GM21526 (cell line): ENCODE measurements around the gene DNER.

ENCODE experiments used
- ATAC-seq: cut with Tn5 transposase; IDR thresholded peaks from one replicate; pipeline ENCODE4 v1.9.1; 2021; ENCODE audit warnings: moderate library complexity; ENCODE audit not compliant: unreplicated experiment, low FRiP score

DNER gene

DNA sequence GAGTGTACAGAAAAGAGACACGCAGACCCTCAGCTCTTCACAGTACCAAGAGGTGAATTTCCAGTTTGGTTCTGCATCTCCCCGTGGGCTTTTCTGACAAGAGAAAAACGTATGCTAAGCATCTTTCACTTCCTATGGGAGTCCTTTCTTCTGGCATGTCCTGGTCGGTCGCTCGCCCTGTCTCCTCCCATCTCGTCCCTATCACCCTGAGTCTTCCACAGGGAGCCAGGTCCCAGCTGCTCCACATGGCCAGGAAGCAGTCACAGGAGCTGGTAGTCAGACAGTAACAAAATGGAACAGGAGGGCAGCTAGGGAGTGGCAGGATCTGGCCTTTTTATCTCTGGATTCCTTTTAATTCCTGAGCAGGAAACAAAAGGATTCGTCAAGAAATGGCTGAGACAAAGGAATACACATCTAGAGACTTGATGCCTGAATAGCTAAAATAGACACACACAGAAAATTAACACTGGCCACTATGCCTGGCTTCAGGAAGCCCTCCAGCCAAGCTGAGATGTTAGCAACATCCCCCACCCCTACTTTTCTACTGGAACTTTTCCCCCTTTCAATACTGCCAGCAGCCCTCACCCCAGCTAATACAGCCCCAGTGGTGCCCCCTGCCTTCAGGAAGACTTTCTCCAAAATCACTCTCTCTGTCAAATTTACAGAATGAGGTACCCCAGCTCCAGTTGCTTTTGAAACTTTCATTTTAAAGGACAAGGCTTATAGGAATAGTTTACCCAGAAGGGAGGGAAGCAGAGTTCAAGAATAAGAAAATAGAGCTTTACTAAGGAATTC, 136.1 kb downstream of the DNER start:
- ATAC-seq = no peak

DNA sequence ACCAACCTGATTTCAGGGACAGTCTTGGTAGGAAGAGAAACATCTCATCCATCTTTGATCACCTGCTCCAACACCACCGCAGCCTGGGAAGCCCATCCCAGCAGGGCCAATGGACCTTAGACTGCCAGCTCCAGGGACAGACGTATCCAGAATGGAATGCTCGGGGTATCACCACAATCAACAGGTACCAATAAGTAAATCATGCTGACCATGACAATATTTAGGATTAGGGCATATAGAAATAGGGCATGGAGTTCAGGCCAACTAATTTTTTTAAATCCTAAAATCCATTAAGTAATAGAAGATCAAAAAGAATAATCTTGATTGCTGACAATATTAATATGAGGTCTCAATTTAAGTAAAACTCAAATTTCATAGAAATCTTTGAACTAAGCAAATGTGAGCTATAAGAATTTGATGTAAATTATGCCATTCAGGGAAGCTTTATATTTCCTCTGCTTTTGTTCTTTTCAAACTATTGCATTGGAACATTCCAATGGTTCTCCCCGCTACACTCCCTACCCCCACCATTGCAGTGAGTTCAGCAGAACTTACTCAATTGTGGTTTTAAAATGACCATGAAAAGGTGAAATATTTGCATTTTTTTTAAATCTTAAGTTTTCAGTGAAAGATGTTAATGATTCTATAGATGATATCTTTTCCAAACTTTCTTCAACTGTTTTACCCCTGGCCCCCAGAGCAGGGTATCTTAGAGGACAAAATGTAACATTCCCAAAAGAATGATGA, 138.6 kb downstream of the DNER start:
- ATAC-seq = no peak

DNA sequence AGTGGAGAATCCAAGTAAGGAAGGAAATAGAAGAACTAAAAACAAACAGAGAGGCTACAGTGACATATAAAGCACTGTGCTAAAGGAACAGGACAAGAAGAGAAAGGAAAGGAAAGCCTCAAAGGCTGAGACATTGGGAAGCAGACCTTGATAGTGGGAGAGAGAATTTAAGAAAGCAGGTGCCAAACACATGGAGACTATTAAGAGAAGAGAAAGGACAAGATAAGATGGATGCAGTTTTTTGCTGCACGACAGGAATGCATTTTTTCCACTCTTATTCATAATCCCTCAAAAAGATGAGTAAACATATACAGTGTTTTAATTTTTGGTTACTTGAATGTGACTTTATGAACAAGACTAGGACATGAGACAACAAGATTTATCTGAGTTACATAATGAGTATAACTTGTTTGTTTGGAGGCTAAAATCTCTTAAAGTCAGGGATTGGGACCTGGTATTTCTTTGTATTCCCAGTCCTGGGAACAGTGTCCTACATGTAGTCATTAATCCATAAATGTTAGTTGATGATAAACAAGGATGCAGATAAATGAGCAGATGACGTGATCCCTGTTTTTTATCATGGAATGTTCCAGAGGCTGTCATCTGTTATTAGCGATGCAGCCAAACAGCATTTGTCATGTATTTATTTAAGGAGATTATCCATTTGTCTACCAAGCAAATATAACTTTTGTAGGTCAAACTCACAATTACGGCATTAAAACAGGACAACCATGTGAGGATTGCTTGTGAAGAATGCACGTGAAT, 141.7 kb downstream of the DNER start:
- ATAC-seq = no peak

DNA sequence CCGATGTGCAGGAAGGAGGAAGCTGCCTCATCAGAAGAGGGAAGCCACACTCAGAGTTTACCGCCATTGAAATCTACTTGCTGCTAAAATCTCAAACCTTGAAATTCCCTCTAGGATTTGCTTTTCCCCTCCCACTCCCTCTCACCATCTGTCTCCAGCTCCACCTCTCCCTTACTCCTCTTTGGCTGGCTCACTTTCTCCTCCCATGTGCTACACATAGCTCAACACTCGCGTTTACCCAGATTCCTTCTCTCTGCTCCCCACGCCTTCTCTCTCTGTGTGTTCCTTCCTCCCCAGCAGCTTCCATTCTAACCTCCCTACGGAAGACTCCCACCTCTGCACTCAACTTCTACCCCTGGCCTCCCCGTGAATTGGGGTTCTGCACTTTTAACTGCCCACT, 143.1 kb downstream of the DNER start:
- no peak for ATAC-seq

DNA sequence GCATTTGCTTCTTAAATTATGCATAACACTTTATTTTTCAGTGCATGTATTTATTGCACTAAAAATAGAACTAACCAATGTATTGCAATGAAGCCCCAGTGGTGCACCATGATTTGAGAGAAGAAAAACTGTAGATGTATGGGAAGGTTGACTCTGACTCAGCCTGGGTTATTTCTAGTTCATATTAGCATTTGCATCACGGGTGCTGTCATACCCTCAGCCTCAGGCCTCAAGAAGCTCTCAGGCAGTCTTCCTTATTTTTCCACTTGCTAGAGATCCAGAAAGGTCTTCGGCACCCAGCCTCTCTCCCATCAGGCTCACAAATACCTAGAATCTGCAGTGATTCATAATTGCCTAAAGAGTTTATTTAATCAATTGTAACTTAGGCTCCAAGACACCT, 148.0 kb downstream of the DNER start:
- no peak for ATAC-seq

DNA sequence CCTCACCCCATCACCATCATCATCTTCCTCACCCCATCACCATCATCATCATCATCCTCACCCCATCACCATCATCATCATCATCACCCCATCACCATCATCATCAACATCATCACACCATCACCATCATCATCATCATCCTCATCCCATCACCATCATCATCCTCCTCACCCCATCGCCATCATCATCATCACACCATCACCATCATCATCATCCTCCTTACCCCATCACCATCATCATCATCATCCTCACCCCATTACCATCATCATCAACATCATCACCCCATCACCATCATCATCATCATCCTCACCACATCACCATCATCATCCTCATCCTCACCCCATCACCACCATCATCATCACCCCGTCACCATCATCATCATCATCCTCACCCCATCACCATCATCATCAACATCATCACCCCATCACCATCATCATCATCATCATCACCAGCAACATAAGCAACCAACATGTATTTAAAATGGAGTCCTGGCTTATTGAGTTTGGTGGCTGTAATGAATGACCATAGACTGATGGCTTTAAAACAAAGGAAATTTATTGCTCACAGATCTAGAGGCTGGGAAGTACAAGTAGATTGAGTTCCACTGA, 150.0 kb downstream of the DNER start:
- ATAC-seq = no peak

DNA sequence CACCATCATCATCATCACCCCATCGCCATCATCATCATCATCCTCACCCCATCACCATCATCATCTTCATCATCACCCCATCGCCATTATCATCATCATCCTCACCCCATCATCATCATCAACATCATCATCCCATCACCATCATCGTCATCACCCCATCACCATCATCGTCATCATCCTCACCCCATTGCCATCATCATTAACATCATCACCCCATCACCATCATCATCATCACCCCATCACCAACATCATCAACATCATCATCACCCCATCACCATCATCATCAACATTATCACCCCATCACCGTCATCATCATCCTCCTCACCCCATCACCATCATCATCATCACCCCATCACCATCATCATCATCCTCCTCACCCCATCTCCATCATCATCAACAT, 151.0 kb downstream of the DNER start:
- no peak for ATAC-seq

DNA sequence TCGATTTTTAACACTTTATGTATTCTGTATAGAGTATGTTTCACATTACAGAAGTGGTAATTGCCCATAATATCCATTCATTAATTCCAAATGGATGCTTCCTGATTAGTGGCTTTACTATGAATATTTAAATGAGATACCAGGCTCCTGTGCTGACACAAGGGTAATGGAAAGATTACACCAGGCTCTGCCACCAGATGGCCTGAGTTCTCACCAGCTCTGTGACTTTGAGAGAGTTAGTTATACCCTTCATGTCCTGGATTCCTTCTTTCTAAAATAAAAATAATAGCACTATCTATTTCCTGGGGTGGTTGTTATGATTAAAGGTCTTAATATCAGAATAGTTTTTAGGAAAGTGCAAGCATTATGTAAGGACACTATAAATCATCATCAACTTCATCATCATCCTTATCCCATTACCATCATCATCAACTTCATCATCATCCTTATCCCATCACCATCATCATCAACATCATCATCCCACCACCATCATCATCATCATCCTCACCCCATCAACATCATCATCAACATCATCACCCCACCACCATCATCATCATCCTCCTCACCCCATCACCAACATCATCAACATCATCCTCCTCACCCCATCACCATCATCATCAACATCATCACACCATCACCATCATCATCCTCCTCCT, 151.8 kb downstream of the DNER start:
- ATAC-seq = no peak

DNA sequence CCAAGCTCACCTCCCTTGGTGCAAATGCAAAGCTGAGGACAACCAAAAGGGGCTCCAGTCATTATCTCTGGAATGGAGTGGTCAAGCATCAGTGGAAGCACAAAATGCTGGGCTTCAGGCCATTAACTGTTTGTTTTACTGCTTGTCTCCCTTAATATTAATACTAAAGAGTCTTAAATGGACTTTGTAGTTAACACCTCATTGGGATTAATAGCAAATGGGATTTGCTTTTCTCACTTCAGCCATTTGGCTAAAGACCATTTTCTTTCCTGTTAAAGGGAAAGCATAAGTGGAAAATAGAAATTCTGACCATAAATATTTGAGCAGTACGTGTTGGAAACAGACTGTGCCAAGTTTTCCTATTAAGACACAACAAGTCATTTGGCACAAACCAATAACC, 154.4 kb downstream of the DNER start:
- no peak for ATAC-seq

DNA sequence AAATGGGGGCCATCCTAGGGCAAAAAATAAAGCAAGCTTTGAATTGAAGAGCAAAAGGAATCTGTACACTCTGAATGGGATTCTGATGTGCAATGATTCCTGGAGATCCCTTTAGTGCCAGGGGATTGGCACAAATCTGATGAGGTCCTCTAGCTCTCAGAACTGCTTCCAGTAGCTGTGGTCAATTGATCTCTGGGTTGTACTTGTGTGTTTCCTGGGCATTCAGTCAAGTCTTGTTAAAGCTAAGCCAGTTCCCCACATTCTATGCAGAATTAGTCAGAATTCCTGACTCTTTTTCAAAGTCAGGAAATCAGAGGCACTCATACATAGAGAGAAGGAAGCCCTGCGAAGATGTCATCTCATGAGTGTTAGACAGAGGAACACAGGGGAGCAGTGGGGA, 161.3 kb downstream of the DNER start:
- ATAC-seq = no peak

DNA sequence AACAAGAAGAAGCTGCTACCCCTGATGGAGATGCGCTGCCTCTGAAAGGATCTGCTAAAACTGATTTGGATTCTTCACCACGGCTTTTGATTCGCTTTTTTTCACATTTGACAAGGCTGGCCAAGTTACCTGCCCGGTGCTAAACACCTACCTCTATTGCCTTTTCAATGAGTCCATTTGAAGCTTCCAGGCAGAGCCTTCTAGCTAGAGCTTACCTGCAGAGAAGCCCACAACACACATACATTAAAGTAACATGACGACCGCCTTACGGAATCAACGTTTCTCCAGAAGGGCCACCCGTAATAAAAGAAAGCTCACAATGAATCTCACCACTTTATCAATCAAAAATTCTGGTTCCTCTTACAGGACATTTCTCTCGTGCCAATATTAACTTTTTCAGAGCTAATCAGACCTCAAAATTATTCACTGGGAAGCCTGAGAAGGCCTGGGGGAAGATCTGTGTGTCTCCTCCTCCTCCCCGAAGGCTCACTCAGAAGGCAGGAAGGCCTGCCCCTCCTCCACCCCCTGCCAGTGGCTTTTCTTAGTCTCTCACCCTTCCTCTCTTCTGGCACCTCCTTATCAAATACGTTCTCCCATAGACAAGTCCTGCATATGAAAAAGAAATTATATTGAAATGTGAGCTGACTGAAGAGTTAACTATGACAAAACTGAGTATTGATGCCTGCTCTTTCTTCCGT, 171.0 kb downstream of the DNER start:
- no peak for ATAC-seq

DNA sequence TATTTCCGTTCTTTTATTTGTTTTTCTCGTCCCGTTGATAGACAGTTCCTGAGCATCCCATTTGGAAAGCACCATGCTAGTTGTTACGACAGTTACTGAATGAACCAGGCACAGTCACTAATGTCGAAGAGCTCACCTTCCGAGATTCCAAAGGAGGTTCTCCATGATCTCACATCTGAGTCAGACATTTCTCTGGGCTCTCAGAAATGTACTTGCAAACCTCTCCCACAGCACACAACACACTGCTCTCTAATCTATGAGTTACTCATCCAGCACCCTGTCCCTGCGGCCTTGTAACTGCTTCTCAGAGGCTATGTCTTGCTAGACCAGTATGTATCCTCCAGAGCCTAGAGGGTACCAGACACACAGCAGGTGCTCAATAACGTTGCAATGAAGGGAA, 174.7 kb downstream of the DNER start:
- no peak for ATAC-seq

DNA sequence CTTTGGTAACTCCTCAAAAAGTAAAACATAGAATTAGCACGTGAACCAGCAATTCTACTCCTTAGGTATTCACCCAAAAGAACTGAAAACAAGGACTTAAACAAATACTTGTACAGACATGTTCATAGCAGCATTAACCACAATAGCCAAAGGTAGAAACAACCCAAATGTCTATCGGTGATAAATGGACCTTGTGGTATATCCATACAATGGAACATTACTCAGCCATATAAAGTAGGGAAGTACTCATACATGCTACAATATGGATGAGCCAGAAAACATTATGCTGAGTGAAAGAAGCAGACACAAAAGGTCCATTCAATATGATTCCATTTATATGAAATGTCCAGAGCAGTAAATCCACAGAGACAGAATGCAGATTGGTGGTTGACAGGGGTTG, 182.8 kb downstream of the DNER start:
- ATAC-seq = no peak

DNA sequence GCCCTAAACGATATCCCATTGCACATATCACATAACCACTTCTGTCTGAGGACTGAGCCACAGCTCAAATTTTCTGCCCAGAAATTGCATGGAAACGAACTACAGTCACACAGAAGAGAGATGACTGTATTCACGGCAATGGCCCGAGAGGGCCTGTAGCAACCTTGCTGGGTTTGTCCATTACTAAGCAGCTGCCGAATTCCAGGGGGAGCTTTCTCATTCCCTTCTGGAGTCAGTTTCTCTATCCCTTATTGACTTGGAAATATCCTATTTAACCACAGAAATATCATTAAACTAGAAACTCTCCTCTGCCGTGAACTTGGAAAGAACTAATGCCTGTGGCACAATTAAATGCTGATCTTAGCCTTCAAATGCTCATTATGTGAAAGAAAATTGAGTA, 183.9 kb downstream of the DNER start:
- no peak for ATAC-seq

DNA sequence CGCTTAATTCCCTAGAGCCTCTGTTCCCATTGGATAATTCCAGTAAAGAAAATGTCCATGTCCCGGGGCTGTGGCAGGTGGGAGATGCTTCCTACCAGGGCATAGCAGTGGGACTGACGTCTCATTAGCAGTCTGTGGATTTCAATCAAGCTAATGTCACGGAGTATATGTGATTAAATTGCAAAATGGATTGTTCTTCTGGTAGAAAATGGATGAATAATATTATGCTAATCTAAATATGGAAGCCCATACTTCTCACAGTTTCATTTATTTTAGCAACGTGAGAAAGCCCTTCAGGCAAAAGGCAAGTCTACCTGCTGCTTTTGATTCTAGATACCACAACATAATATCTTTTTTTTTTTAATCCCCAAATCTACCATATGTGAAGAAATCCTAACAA, 185.5 kb downstream of the DNER start:
- no peak for ATAC-seq

DNA sequence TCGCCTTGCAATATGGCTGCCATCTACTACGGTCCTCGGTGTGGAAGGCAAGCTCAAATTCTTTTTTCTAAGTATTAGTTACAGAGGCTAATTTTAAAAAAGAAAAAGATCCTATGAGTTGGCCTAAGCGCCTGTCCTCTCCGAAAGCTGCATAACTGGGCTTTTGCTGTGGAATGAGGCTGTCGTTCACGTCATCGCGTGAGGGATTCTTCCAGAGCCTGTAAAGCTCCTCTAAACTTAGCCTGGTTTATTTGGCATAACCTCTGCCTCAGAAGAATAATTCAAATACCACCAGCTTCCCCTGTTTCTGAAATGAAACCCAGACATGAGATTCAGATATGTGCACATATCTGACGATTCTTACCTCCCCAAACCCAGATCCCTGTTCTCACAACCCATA, 187.4 kb downstream of the DNER start:
- no peak for ATAC-seq

DNA sequence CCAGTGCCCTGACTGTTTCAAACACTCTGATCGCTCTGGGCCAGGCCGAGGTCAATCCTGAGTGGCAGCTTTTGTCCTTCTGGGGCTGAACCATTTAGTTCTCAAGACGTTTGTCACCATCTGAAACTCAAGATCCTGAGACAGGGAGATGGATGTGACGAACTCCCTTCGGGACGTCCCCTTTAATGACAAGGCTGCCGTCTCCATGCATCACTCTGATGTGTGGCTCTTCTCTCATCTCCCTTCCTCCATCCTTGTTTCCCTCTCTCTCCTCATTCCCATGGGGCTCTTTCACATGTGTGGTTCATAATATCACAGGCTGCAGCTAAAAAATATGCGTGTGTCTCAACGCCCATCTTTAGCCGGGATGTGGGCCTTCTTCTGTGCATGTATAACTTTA, 189.6 kb downstream of the DNER start:
- ATAC-seq = no peak

DNA sequence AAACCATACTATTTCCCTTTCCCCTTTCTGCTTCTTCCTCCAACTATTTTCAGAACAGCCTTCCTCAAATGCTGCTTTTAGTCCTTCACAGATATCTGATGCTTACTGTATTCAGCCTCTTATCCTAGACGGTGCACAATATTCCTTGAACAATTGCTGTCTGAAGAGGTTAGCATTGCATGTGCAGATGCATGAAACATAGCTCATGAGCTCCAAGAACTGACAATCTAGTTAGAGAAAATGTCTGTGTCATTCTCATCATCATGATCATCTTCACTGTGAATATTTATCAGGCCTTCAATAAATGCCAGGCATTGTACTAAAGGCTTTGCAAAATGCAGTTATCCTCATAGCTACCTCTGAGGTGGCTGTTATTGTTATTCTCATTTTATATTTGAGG, 190.7 kb downstream of the DNER start:
- ATAC-seq = no peak

DNA sequence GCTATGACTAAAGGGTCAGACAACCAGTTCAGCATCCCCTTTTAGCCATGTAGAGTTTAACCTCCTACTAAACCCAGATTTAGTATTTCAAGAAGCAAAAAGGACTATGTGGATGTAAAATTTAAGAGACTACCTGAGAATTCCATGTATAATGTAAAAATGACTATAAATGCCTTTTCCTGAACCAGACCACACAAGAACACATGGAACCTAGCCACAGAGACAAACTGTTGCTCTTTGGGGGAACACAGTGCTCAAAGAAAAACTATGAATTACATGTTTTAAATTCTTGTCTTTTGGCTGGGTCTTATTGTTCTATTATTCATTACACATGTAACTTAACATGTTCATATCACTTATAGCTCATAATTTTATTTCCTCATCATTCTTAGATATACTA, 192.8 kb downstream of the DNER start:
- no peak for ATAC-seq

DNA sequence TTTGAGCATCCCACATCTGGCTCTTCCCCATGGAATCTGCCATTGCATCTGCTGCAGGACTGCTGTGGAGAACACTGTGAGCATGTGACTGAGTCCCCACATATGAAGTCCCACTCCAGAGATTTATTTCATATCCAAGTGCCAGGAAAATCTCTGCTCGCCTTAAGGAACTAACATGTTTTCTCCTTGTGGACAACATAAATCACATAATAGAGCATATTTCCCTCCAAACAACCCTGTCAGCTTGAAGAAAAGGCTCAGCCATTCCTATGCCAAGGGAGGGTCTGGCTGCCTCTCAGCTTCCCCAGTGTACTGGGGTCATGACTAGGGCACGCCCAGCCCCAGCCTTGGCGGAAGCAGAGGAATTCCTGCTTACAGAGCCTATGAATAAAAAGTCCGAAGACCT, 193.7 kb downstream of the DNER start:
- ATAC-seq = no peak
